Measurements from ENCODE around the gene ADAMTS6. TPM values are rescaled to one million over a fixed set of nuclear protein-coding genes. Genes with fewer than 3 reads are reported as not detected.

ADAMTS6 gene
- total and polyA plus RNA-seq, 2 donors (not counting 1 experiment from before 2014, with no cell fraction given) = 3.6 to 12.3 TPM

- Histone ChIP-seq H3K4me3 (ENCODE audit: control extremely low read depth in 1 of 5, extremely low read depth in 1 of 5, insufficient read depth in 1 of 5, low read depth in 2 of 5, low read length in 4 of 5) (no peak overlapping the region), H3K9ac (ENCODE audit: low read length) (no peak overlapping the region), H3K27ac (ENCODE audit: low read length in 2 of 2) (no peak overlapping the region), H3K4me1 (ENCODE audit: control insufficient read depth in 2 of 2, insufficient read depth in 2 of 2, low read length in 2 of 2) (no peaks in the 10 kb centered on the region), H3K79me2 (ENCODE audit: control insufficient read depth, insufficient read depth, low read length) (no peaks in the 10 kb centered on the region), H3K9me3 (ENCODE audit: control extremely low read depth in 1 of 3, control insufficient read depth in 2 of 3, insufficient read depth in 1 of 3, low read length in 2 of 3) (no peaks in the 10 kb centered on the region), H4K20me1 (ENCODE audit: control insufficient read depth, insufficient read depth, low read length, poor library complexity, severe bottlenecking) (no peaks in the 10 kb centered on the region), H3K27me3 (replicated peaks in 1 of 4; ENCODE audit: control extremely low read depth in 1 of 4, control insufficient read depth in 3 of 4, insufficient read depth in 4 of 4, low read length in 3 of 4) (no peaks in the 10 kb centered on the region), H3K4me2 (replicated peaks; ENCODE audit: low read depth, low read length, poor library complexity, severe bottlenecking) (no peak overlapping the region), H2AFZ (ENCODE audit: insufficient read depth, low read depth, low read length, poor library complexity, severe bottlenecking) (no peak overlapping the region), H3K36me3 (replicated peaks in 1 of 2; ENCODE audit: control extremely low read depth in 1 of 2, control insufficient read depth in 1 of 2, extremely low read depth in 1 of 2, insufficient read depth in 2 of 2, low read length in 1 of 2) (no peaks in the 10 kb centered on the region)
- CTCF ChIA-PET = no interaction called here
- no peaks in the 10 kb centered on the region for H3K9me3 Mint-ChIP-seq (ENCODE audit: insufficient read depth)
- POLR2A ChIA-PET = no interaction called here
- no peak overlapping the region for H3K4me3 Mint-ChIP-seq
- TF ChIP-seq CTCF (IDR thresholded peaks at IDR 0.05) (no peak), EZH2 (IDR thresholded peaks at IDR 0.05; ENCODE audit: borderline replicate concordance, insufficient read depth, low read depth, low read length, poor library complexity, severe bottlenecking) (no peak)
- no peak overlapping the region for H3K27ac Mint-ChIP-seq
- no peak for ATAC-seq (ENCODE audit: low read depth)
- 86% methylated on average over 2 of the region's 4 CpGs for WGBS (ENCODE audit: insufficient coverage)
- intact Hi-C loops (cut with micrococcal nuclease) = no loop called here
- H3K27me3 Mint-ChIP-seq = no peaks in the 10 kb centered on the region
- no peaks in the 10 kb centered on the region for H3K4me1 Mint-ChIP-seq
- DNase-seq = no peak
Observed at GRCh38 chr5:65171645-65172044, 310.1 kb downstream of the ADAMTS6 start.

- POLR2A ChIA-PET = no interaction called here
- CTCF ChIA-PET = no interaction called here
- DNase-seq (no peak), ATAC-seq (ENCODE audit: low read depth) (no peak)
- H3K27ac ChIP-seq (ENCODE audit: low read length in 2 of 2) = no peak overlapping the region
- H3K27me3 ChIP-seq (replicated peaks in 1 of 4; ENCODE audit: control extremely low read depth in 1 of 4, control insufficient read depth in 3 of 4, insufficient read depth in 4 of 4, low read length in 3 of 4) = no peaks in the 10 kb centered on the region
- no peak overlapping the region for H3K4me3 ChIP-seq (ENCODE audit: control extremely low read depth in 1 of 5, extremely low read depth in 1 of 5, insufficient read depth in 1 of 5, low read depth in 2 of 5, low read length in 4 of 5)
- no peaks in the 10 kb centered on the region for H3K4me1 ChIP-seq (ENCODE audit: control insufficient read depth in 2 of 2, insufficient read depth in 2 of 2, low read length in 2 of 2)
- intact Hi-C loops (cut with micrococcal nuclease) = no loop called here
- H3K9ac ChIP-seq (ENCODE audit: low read length) = no peak overlapping the region
- H3K9me3 Mint-ChIP-seq (ENCODE audit: insufficient read depth) = no peaks in the 10 kb centered on the region
- TF ChIP-seq CTCF (IDR thresholded peaks at IDR 0.05) (no peak), EZH2 (IDR thresholded peaks at IDR 0.05; ENCODE audit: borderline replicate concordance, insufficient read depth, low read depth, low read length, poor library complexity, severe bottlenecking) (no peak)
- no peaks in the 10 kb centered on the region for H3K36me3 ChIP-seq (replicated peaks in 1 of 2; ENCODE audit: control extremely low read depth in 1 of 2, control insufficient read depth in 1 of 2, extremely low read depth in 1 of 2, insufficient read depth in 2 of 2, low read length in 1 of 2)
- no peaks in the 10 kb centered on the region for H3K4me1 Mint-ChIP-seq
- H3K4me2 ChIP-seq (replicated peaks; ENCODE audit: low read depth, low read length, poor library complexity, severe bottlenecking) = no peak overlapping the region
- no peak overlapping the region for H2AFZ ChIP-seq (ENCODE audit: insufficient read depth, low read depth, low read length, poor library complexity, severe bottlenecking)
- no peaks in the 10 kb centered on the region for H4K20me1 ChIP-seq (ENCODE audit: control insufficient read depth, insufficient read depth, low read length, poor library complexity, severe bottlenecking)
- H3K27ac Mint-ChIP-seq = no peak overlapping the region
- no peaks in the 10 kb centered on the region for H3K79me2 ChIP-seq (ENCODE audit: control insufficient read depth, insufficient read depth, low read length)
- WGBS (ENCODE audit: insufficient coverage) = 91% methylated on average over 5 of the region's 10 CpGs
- H3K9me3 ChIP-seq (ENCODE audit: control extremely low read depth in 1 of 3, control insufficient read depth in 2 of 3, insufficient read depth in 1 of 3, low read length in 2 of 3) = no peaks in the 10 kb centered on the region
- H3K27me3 Mint-ChIP-seq = no peaks in the 10 kb centered on the region
- H3K4me3 Mint-ChIP-seq = no peak overlapping the region
Observed at GRCh38 chr5:65163698-65164097, 318.0 kb downstream of the ADAMTS6 start.
